Activated CD8-positive, alpha-beta memory T cell treated with anti-CD3 and anti-CD28 coated beads for 1 hour (primary cell): ENCODE data around the gene ST7.

Experiments
- DNase-seq, 2 donors: peaks; one replicate each; pipeline ENCODE4 v3.0.0-alpha.2; 2020; ENCODE audit warnings: low read depth in 1 of 2; ENCODE audit errors: extremely low read depth in 1 of 2

The ST7 gene

GRCh38 chr7:117006907-117007684 is 53.8 kb downstream of the ST7 start:
- DNase-seq = no peak

GRCh38 chr7:117008118-117008885 is 55.0 kb downstream of the ST7 start:
- no peak for DNase-seq

GRCh38 chr7:117008886-117009531 is 55.7 kb downstream of the ST7 start:
- no peak for DNase-seq

- no peak for DNase-seq
These were observed 56.5 kb downstream of the ST7 start for GRCh38 chr7:117009705-117010361.

GRCh38 chr7:117010375-117011133 is 57.3 kb downstream of the ST7 start:
- no peak for DNase-seq

GRCh38 chr7:117011419-117012260 is 58.3 kb downstream of the ST7 start:
- no peak for DNase-seq

GRCh38 chr7:117012284-117012683 is 59.0 kb downstream of the ST7 start:
- DNase-seq = no peak

- no peak for DNase-seq
These were observed 59.4 kb downstream of the ST7 start for GRCh38 chr7:117012696-117013095.

GRCh38 chr7:117014099-117014656 is 60.9 kb downstream of the ST7 start:
- DNase-seq = no peak

- no peak for DNase-seq
These were observed 61.4 kb downstream of the ST7 start for GRCh38 chr7:117014673-117015133.

GRCh38 chr7:117015258-117016184 is 62.2 kb downstream of the ST7 start:
- no peak for DNase-seq

GRCh38 chr7:117017017-117017451 is 63.7 kb downstream of the ST7 start:
- DNase-seq = no peak

- DNase-seq = no peak
These were observed 64.5 kb downstream of the ST7 start for GRCh38 chr7:117017702-117018266.

- DNase-seq = no peak
These were observed 65.4 kb downstream of the ST7 start for GRCh38 chr7:117018713-117019112.

- no peak for DNase-seq
These were observed 66.0 kb downstream of the ST7 start for GRCh38 chr7:117019287-117019686.

- no peak for DNase-seq
These were observed 66.7 kb downstream of the ST7 start for GRCh38 chr7:117019786-117020590.

GRCh38 chr7:117020591-117020973 is 67.3 kb downstream of the ST7 start:
- no peak for DNase-seq
